ENCODE results near the gene TMEM167B. TPM values are rescaled to one million over a fixed set of nuclear protein-coding genes. Genes with fewer than 3 reads are reported as not detected.

The TMEM167B gene
- total RNA-seq, 1 experiment from 2014 or later, result 21.4 TPM

GRCh38 chr1:109094377-109094803 lies 3.8 kb downstream of the TMEM167B start:
- peaks cover 0 to 7% of the 10 kb centered on the region in 2 experiments; a peak in 1 of 4 replicates for H3K36me3 ChIP-seq (ENCODE audit: control insufficient read depth in 1 of 2, insufficient read depth in 2 of 2, low read length in 2 of 2)
- H3K9ac ChIP-seq (ENCODE audit: low read length), result no peak overlapping the region
- peaks cover 5 to 24% of the 10 kb centered on the region in 2 experiments; a peak in 3 of 4 replicates for H3K4me1 ChIP-seq (ENCODE audit: control insufficient read depth in 1 of 2, insufficient read depth in 2 of 2, low read length in 2 of 2)
- POLR2A ChIA-PET, result no interaction called here
- RAD21 ChIA-PET (ENCODE audit: low non-redundant PET in 1 of 2, low total read pairs in 2 of 2, uncharacterized antibody in 2 of 2, unreplicated experiment in 2 of 2), result no interaction called here
- BruUV-seq (replicated peaks), result no TSS peak
- TF ChIP-seq CBX3 (IDR thresholded peaks at IDR 0.05; ENCODE audit: low read depth), result no peak
- TF ChIP-seq ZNF274 (IDR thresholded peaks at IDR 0.05; ENCODE audit: low read depth, low read length), result no peak
- no peak for TF ChIP-seq JUND (IDR thresholded peaks at IDR 0.05)
- no peak for TF ChIP-seq CTCF (IDR thresholded peaks at IDR 0.05 in 2 of 3, conservative IDR thresholded peaks at IDR 0.05 in 1 of 3; ENCODE audit: borderline replicate concordance in 1 of 3, insufficient read depth in 1 of 3, low read depth in 2 of 3, low read length in 2 of 3)
- TF ChIP-seq SRF (IDR thresholded peaks at IDR 0.05; ENCODE audit: low read depth), result no peak
- no peak for TF ChIP-seq TCF7L2 (IDR thresholded peaks at IDR 0.05; ENCODE audit: borderline replicate concordance, extremely low read depth, insufficient read depth, insufficient read length)
- TF ChIP-seq RAD21 (IDR thresholded peaks at IDR 0.05; ENCODE audit: low read depth), result no peak
- H3K4me2 ChIP-seq (ENCODE audit: low read length), result no peak overlapping the region
- intact Hi-C loops (cut with micrococcal nuclease), result no loop called here
- CTCF ChIA-PET, result no interaction called here
- no peaks in the 10 kb centered on the region for H3K27me3 ChIP-seq (ENCODE audit: insufficient read depth, low read length)
- H3K9me2 ChIP-seq (ENCODE audit: insufficient read depth), result no peaks in the 10 kb centered on the region
- H3K9me3 ChIP-seq (ENCODE audit: control insufficient read depth in 1 of 2, insufficient read depth in 1 of 2, low read depth in 1 of 2, low read length in 2 of 2), result no peaks in the 10 kb centered on the region
- H3K27ac ChIP-seq (ENCODE audit: low read depth, low read length), result no peak overlapping the region
- H2AFZ ChIP-seq (ENCODE audit: low read depth, low read length, poor library complexity, severe bottlenecking), result no peak overlapping the region
- peaks cover 24% of the 10 kb centered on the region for H3K79me2 ChIP-seq (ENCODE audit: insufficient read depth, low read length)
- DNase-seq (ENCODE audit: low read depth, low spot score) (no peak), ATAC-seq (no peak)
- no peak overlapping the region for H3K4me3 ChIP-seq (replicated peaks in 1 of 2; ENCODE audit: low read depth in 1 of 2, low read length in 2 of 2)
- no peaks in the 10 kb centered on the region for H4K20me1 ChIP-seq (ENCODE audit: insufficient read depth)

- ChIA-PET RAD21 (ENCODE audit: low non-redundant PET in 1 of 2, low total read pairs in 2 of 2, uncharacterized antibody in 2 of 2, unreplicated experiment in 2 of 2) (no interaction called here), CTCF (no interaction called here), POLR2A (no interaction called here)
- no peaks in the 10 kb centered on the region for H3K27me3 ChIP-seq (ENCODE audit: insufficient read depth, low read length)
- H3K4me1 ChIP-seq (ENCODE audit: control insufficient read depth in 1 of 2, insufficient read depth in 2 of 2, low read length in 2 of 2), result peaks cover 3 to 23% of the 10 kb centered on the region in 2 experiments; a peak in 3 of 4 replicates
- H2AFZ ChIP-seq (ENCODE audit: low read depth, low read length, poor library complexity, severe bottlenecking), result no peak overlapping the region
- H3K9me2 ChIP-seq (ENCODE audit: insufficient read depth), result no peaks in the 10 kb centered on the region
- intact Hi-C loops (cut with micrococcal nuclease), result no loop called here
- peaks cover 24% of the 10 kb centered on the region for H3K79me2 ChIP-seq (ENCODE audit: insufficient read depth, low read length)
- H3K27ac ChIP-seq (ENCODE audit: low read depth, low read length), result no peak overlapping the region
- no peaks in the 10 kb centered on the region for H4K20me1 ChIP-seq (ENCODE audit: insufficient read depth)
- no peak for TF ChIP-seq ZNF274 (IDR thresholded peaks at IDR 0.05; ENCODE audit: low read depth, low read length)
- TF ChIP-seq CEBPB (IDR thresholded peaks at IDR 0.05; ENCODE audit: low read depth), result no peak
- no peak for TF ChIP-seq CBX3 (IDR thresholded peaks at IDR 0.05; ENCODE audit: low read depth)
- H3K9me3 ChIP-seq (ENCODE audit: control insufficient read depth in 1 of 2, insufficient read depth in 1 of 2, low read depth in 1 of 2, low read length in 2 of 2), result no peaks in the 10 kb centered on the region
- DNase-seq (ENCODE audit: low read depth, low spot score) (no peak), ATAC-seq (no peak)
- H3K4me2 ChIP-seq (ENCODE audit: low read length), result no peak overlapping the region
- peaks cover 0 to 7% of the 10 kb centered on the region in 2 experiments; a peak in 1 of 4 replicates for H3K36me3 ChIP-seq (ENCODE audit: control insufficient read depth in 1 of 2, insufficient read depth in 2 of 2, low read length in 2 of 2)
- no peak overlapping the region for H3K9ac ChIP-seq (ENCODE audit: low read length)
- no peak overlapping the region for H3K4me3 ChIP-seq (replicated peaks in 1 of 2; ENCODE audit: low read depth in 1 of 2, low read length in 2 of 2)
- BruUV-seq (replicated peaks), result no TSS peak
These were observed 4.3 kb downstream of the TMEM167B start for GRCh38 chr1:109094871-109095270.
